H1 (cell line): ENCODE data around the gene ACVR1. TPM values are rescaled to one million over a fixed set of nuclear protein-coding genes. Genes with fewer than 3 reads are reported as not detected.

Experiments
- CTCF ChIA-PET: fragments of 300-600 bp; sonication (Branson Sonifier 250); formaldehyde crosslinking; loops from one replicate; lab custom pipeline; 2021; ENCODE audit not compliant: partially characterized antibody; lab: Charles Lee
- POLR2A ChIA-PET: fragments of 300-600 bp; sonication (Branson Sonifier 250); formaldehyde crosslinking; loops from one replicate; lab custom pipeline; 2021; ENCODE audit warnings: inconsistent platforms; ENCODE audit not compliant: partially characterized antibody; lab: Charles Lee
- DNase-seq, 2 experiments: peaks; one replicate each; pipeline versions ENCODE4 v3.0.0 to v3.0.0-alpha.2; 2010 to 2022; ENCODE audit warnings: low spot score in 2 of 2, low read depth in 1 of 2, mixed read lengths in 1 of 2
- FAIRE-seq: peaks from 2 replicates; lab custom pipeline; 2011; peaks lifted over from hg19 to GRCh38; lab: Jason Lieb, UNC
- H2AFZ ChIP-seq: 2 replicates; pipeline ENCODE4 v1.8.1; 2012; ENCODE audit warnings: low read length, inconsistent platforms
- H2AK5ac ChIP-seq: 2 replicates; pipeline ENCODE4 v1.6.1; 2013; ENCODE audit warnings: low read depth, low read length
- H2BK120ac ChIP-seq: replicated peaks from 2 replicates; pipeline ENCODE3; 2013; ENCODE audit warnings: low read depth, low read length, inconsistent platforms
- H2BK12ac ChIP-seq: 2 replicates; pipeline ENCODE4 v1.6.1; 2013; ENCODE audit warnings: low read depth, low read length
- H2BK15ac ChIP-seq: 2 replicates; pipeline ENCODE4 v1.6.1; 2013; ENCODE audit warnings: low read length
- H2BK20ac ChIP-seq: 2 replicates; pipeline ENCODE4 v1.6.1; 2013; ENCODE audit warnings: low read length
- H2BK5ac ChIP-seq: 2 replicates; pipeline ENCODE4 v1.6.1; 2013; ENCODE audit warnings: low read depth, low read length
- H3K14ac ChIP-seq: 2 replicates; pipeline ENCODE4 v1.6.1; 2013; ENCODE audit warnings: inconsistent platforms; ENCODE audit not compliant: insufficient read length
- H3K18ac ChIP-seq: 2 replicates; pipeline ENCODE4 v1.6.1; 2013; ENCODE audit warnings: low read length; ENCODE audit errors: extremely low read depth
- H3K23ac ChIP-seq: 2 replicates; pipeline ENCODE4 v1.6.1; 2013; ENCODE audit warnings: inconsistent platforms; ENCODE audit not compliant: insufficient read length
- H3K23me2 ChIP-seq: 2 replicates; pipeline ENCODE4 v1.6.1; 2013; ENCODE audit warnings: low read depth, low read length
- H3K27ac ChIP-seq: 2 replicates; pipeline ENCODE4 v1.6.1; 2011; ENCODE audit warnings: low read depth, low read length, inconsistent platforms
- H3K27me3 ChIP-seq, 4 experiments: replicated peaks in 1 of 4; 1 replicate in 1 of 4; 2 replicates in 3 of 4; pipeline versions ENCODE4 v1.6.1 to v1.8.1; 2011 to 2013; ENCODE audit warnings: low read length in 3 of 4, mild to moderate bottlenecking in 3 of 4, inconsistent platforms in 2 of 4, mixed read lengths in 2 of 4, moderate library complexity in 1 of 4; ENCODE audit not compliant: control insufficient read depth in 3 of 4, insufficient read depth in 3 of 4; ENCODE audit errors: extremely low read depth in 1 of 4
- H3K36me3 ChIP-seq, 4 experiments: 2 replicates each; pipeline versions ENCODE4 v1.6.1 to v1.8.1; 2011 to 2013; ENCODE audit warnings: mild to moderate bottlenecking in 4 of 4, low read length in 3 of 4, moderate library complexity in 2 of 4, control low read depth in 1 of 4, inconsistent platforms in 1 of 4; ENCODE audit not compliant: insufficient read depth in 4 of 4, control insufficient read depth in 2 of 4
- H3K4ac ChIP-seq: replicated peaks from 2 replicates; pipeline ENCODE3; 2013; ENCODE audit warnings: low read length, low read depth, mixed read lengths, inconsistent platforms; ENCODE audit not compliant: insufficient read length
- H3K4me1 ChIP-seq, 4 experiments: replicated peaks in 1 of 4; 1 replicate in 1 of 4; 2 replicates in 3 of 4; pipeline versions ENCODE4 v1.6.1 to v1.8.1; 2011 to 2013; ENCODE audit warnings: low read length in 3 of 4, inconsistent platforms in 2 of 4, mixed read lengths in 1 of 4; ENCODE audit not compliant: insufficient read depth in 4 of 4, control insufficient read depth in 3 of 4
- H3K4me2 ChIP-seq, 2 experiments: 2 replicates each; pipeline versions ENCODE4 v1.6.1 to v1.8.1; 2011 to 2013; ENCODE audit warnings: low read depth in 2 of 2, low read length in 2 of 2, control low read depth in 1 of 2, inconsistent platforms in 1 of 2, mild to moderate bottlenecking in 1 of 2; ENCODE audit not compliant: insufficient read depth in 1 of 2
- H3K4me3 ChIP-seq, 4 experiments: fragments of 200-600, 300-600 bp in 1 of 4; sonication (generic), shearing (Covaris generic), sonication (Bioruptor Twin) in 1 of 4; 2 replicates each; pipeline versions ENCODE4 v1.5.1 to v1.8.1; 2011 to 2016; ENCODE audit warnings: low read length in 4 of 4, low read depth in 3 of 4, control low read depth in 2 of 4, inconsistent platforms in 2 of 4, mild to moderate bottlenecking in 2 of 4, mixed read lengths in 1 of 4, moderate library complexity in 1 of 4; ENCODE audit not compliant: insufficient read depth in 2 of 4; ENCODE audit errors: extremely low read depth in 1 of 4
- H3K56ac ChIP-seq: replicated peaks from 2 replicates; pipeline ENCODE3; 2013; ENCODE audit warnings: low read depth, mild to moderate bottlenecking, mixed read lengths, low read length, inconsistent platforms; ENCODE audit not compliant: insufficient read length
- H3K79me1 ChIP-seq: 2 replicates; pipeline ENCODE4 v1.6.1; 2013; ENCODE audit warnings: low read depth, low read length, control low read depth
- H3K79me2 ChIP-seq, 2 experiments: 2 replicates each; pipeline versions ENCODE4 v1.6.1 to v1.8.1; 2012 to 2013; ENCODE audit warnings: low read length in 2 of 2, mild to moderate bottlenecking in 2 of 2, inconsistent platforms in 1 of 2; ENCODE audit not compliant: insufficient read depth in 2 of 2, control insufficient read depth in 1 of 2
- H3K9ac ChIP-seq, 4 experiments: replicated peaks in 1 of 4; 1 replicate in 1 of 4; 2 replicates in 3 of 4; pipeline versions ENCODE4 v1.6.1 to v1.8.1; 2011 to 2013; ENCODE audit warnings: low read depth in 3 of 4, low read length in 3 of 4, control low read depth in 2 of 4, mild to moderate bottlenecking in 2 of 4, moderate library complexity in 2 of 4, inconsistent platforms in 1 of 4; ENCODE audit errors: extremely low read depth in 1 of 4
- H3K9me3 ChIP-seq, 2 experiments: 2 replicates each; pipeline versions ENCODE4 v1.6.1 to v1.8.1; 2012 to 2013; ENCODE audit warnings: mild to moderate bottlenecking in 2 of 2, moderate library complexity in 2 of 2, control low read depth in 1 of 2, inconsistent platforms in 1 of 2, low read depth in 1 of 2, low read length in 1 of 2, mixed read lengths in 1 of 2; ENCODE audit not compliant: insufficient read depth in 2 of 2
- H4K20me1 ChIP-seq, 2 experiments: replicated peaks in 1 of 2; 2 replicates each; pipeline versions ENCODE3 to v1.8.1; 2011 to 2013; ENCODE audit warnings: inconsistent platforms in 2 of 2, low read length in 2 of 2, mild to moderate bottlenecking in 1 of 2; ENCODE audit not compliant: insufficient read depth in 2 of 2, control insufficient read depth in 1 of 2
- H4K5ac ChIP-seq: 2 replicates; pipeline ENCODE4 v1.6.1; 2013; ENCODE audit warnings: low read length, low read depth, mixed read lengths, inconsistent platforms; ENCODE audit not compliant: insufficient read length
- H4K8ac ChIP-seq: 2 replicates; pipeline ENCODE4 v1.8.0; 2013; ENCODE audit warnings: mild to moderate bottlenecking, moderate library complexity, low read length, inconsistent platforms; ENCODE audit not compliant: insufficient read depth; ENCODE audit errors: extremely low read depth
- H4K91ac ChIP-seq: replicated peaks from 2 replicates; pipeline ENCODE3; 2013; ENCODE audit warnings: low read length, mixed read lengths, inconsistent platforms; ENCODE audit not compliant: insufficient read length
- EP300 ChIP-seq, 2 experiments: IDR thresholded peaks; 1 replicate in 1 of 2; 2 replicates in 1 of 2; pipeline ENCODE4 v1.6.1; 2011 to 2012; ENCODE audit warnings: low read depth in 2 of 2, low read length in 2 of 2, mild to moderate bottlenecking in 2 of 2, borderline replicate concordance in 1 of 2, inconsistent platforms in 1 of 2, moderate library complexity in 1 of 2
- HDAC2 ChIP-seq, 2 experiments: fragments of 300-600 bp in 1 of 2; sonication (generic) in 1 of 2; IDR thresholded peaks; 2 replicates each; pipeline ENCODE4 v1.6.1; 2011 to 2012; ENCODE audit warnings: low read depth in 2 of 2, low read length in 2 of 2, mild to moderate bottlenecking in 2 of 2, moderate library complexity in 2 of 2, borderline replicate concordance in 1 of 2, inconsistent platforms in 1 of 2
- HDAC6 ChIP-seq: IDR thresholded peaks from one replicate; pipeline ENCODE4 v1.7.1; 2012; ENCODE audit warnings: low read depth, mild to moderate bottlenecking, inconsistent platforms, low read length, moderate library complexity
- KDM4A ChIP-seq: IDR thresholded peaks from one replicate; pipeline ENCODE4 v1.7.1; 2012; ENCODE audit warnings: low read depth, mild to moderate bottlenecking, moderate library complexity, low read length, inconsistent platforms; ENCODE audit not compliant: severe bottlenecking
- NRF1 ChIP-seq: IDR thresholded peaks from 2 replicates; pipeline ENCODE4 v1.6.1; 2011; ENCODE audit warnings: mild to moderate bottlenecking, low read depth, low read length, improper control_type of control experiment
- SRF ChIP-seq: IDR thresholded peaks from 2 replicates; pipeline ENCODE4 v1.6.1; 2011; ENCODE audit warnings: mild to moderate bottlenecking, low read depth, low read length, moderate library complexity
- WGBS, 2 experiments: shearing (Covaris generic) in 1 of 2; methylation state at CpG; one replicate each; pipeline versions ENCODE4 v1.1.6 to v1.1.7; 2013 to 2015; ENCODE audit warnings: low lambda C conversion rate in 2 of 2, mixed read lengths in 2 of 2, inconsistent platforms in 1 of 2, low coverage in 1 of 2, missing lambda C conversion rate in 1 of 2; ENCODE audit not compliant: insufficient replicate concordance in 2 of 2, insufficient coverage in 1 of 2, insufficient read length in 1 of 2; ENCODE audit errors: extremely low coverage in 1 of 2, missing lambda C conversion rate in 1 of 2; 5-methylcytosine and 5-hydroxymethylcytosine counted together
- polyA plus RNA-seq, 7 experiments: library from polyadenylated mRNA; depleted of rRNA in 3 of 7; stranded (reverse) in 5 of 7; unstranded in 2 of 7; fragments of >200 nt in 5 of 7; fragments of 200-250 nt in 2 of 7; gene quantifications; 1 replicate in 5 of 7; 2 replicates in 1 of 7; 4 replicates in 1 of 7; pipeline versions ENCODE4 v1.2.1 to v1.2.3, GENCODE V29; 2011 to 2013; ENCODE audit warnings: missing spikeins in 2 of 7, mixed read lengths in 2 of 7
- total RNA-seq: library from RNA; stranded (reverse); fragmentation: NEBNext Ultra II Directional; extraction: Animal tissue kit (Norgen Biotek cat#: 25700); gene quantifications from 2 replicates; pipeline ENCODE4 v1.2.1, GENCODE V29; 2021

Gene ACVR1
- total and polyA plus RNA-seq, 2 of the 8 experiments (the other 6 are each of a cell fraction or from before 2014, with no cell fraction given), result 8.5 to 17.7 TPM

DNA sequence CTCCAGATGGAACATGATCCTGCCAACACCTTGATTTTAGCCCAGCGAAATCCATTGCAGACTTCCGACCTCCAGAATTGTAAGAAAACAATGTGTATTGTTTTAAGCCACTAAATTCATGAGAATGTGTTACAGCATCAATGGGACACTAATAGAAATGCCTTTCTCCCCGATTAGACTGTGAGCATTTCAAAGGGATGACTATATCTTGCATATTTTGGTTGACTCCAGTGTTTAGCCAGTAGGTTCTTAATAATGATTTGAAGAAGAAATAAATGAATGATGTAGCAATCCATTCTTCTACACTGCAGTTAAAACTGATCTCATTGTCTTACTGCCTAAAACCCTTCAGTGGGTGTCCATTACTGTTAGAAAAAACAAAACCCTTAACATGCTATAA lies 180.1 kb downstream of the ACVR1 start:
- H3K27me3 ChIP-seq, result no peaks in the 10 kb centered on the region
- H3K79me1 ChIP-seq, result no peaks in the 10 kb centered on the region
- FAIRE-seq (no peak), DNase-seq (no peak)
- H2BK12ac ChIP-seq, result no peak overlapping the region
- H2BK15ac ChIP-seq, result no peak overlapping the region
- H3K56ac ChIP-seq, result no peak overlapping the region
- no peak overlapping the region for H3K4me2 ChIP-seq
- no peaks in the 10 kb centered on the region for H3K9me3 ChIP-seq
- no peak overlapping the region for H2AFZ ChIP-seq
- no peak overlapping the region for H3K9ac ChIP-seq
- POLR2A ChIA-PET, result no interaction called here
- no peak overlapping the region for H4K8ac ChIP-seq
- no peaks in the 10 kb centered on the region for H3K79me2 ChIP-seq
- H3K27ac ChIP-seq, result no peak overlapping the region
- H3K36me3 ChIP-seq, result no peaks in the 10 kb centered on the region
- no peak overlapping the region for H3K23ac ChIP-seq
- H3K4me3 ChIP-seq, result no peak overlapping the region
- no peak overlapping the region for H2AK5ac ChIP-seq
- no peak overlapping the region for H4K5ac ChIP-seq
- peaks cover 0 to 2% of the 10 kb centered on the region in 2 experiments for H4K20me1 ChIP-seq
- H4K91ac ChIP-seq, result no peak overlapping the region
- H2BK20ac ChIP-seq, result no peak overlapping the region
- no peak overlapping the region for H3K14ac ChIP-seq
- no peak overlapping the region for H3K18ac ChIP-seq
- H3K4ac ChIP-seq, result no peak overlapping the region
- no peak overlapping the region for H2BK120ac ChIP-seq
- no peaks in the 10 kb centered on the region for H3K4me1 ChIP-seq
- H2BK5ac ChIP-seq, result no peak overlapping the region
- 87% methylated on average over 3 of the region's 3 CpGs; no CpG with 5 or more reads in 1 of the 2 experiments for WGBS, 2 experiments
- TF ChIP-seq HDAC6 (no peak), SRF (no peak), EP300 (IDR thresholded peaks at IDR 0.05; ENCODE audit: borderline replicate concordance in 1 of 2, low read depth in 2 of 2, low read length in 2 of 2) (no peak), HDAC2 (IDR thresholded peaks at IDR 0.05; ENCODE audit: borderline replicate concordance in 1 of 2, low read depth in 2 of 2, low read length in 2 of 2) (no peak), NRF1 (no peak), KDM4A (no peak)
- no peaks in the 10 kb centered on the region for H3K23me2 ChIP-seq
- CTCF ChIA-PET, result interaction anchor here (1.5 kb wide), 1 partner anchor 315 kb away, joined by 4 read pairs; no protein-coding TSS in a partner anchor
